ENCODE measurements around the gene RBM20. TPM values are rescaled to one million over a fixed set of nuclear protein-coding genes. Genes with fewer than 3 reads are reported as not detected.
A peak's percentile ranks its signal among the peaks of the same experiment; 100 is the strongest.
"Not testable (repeated sequence)": the region's sequence is repeated elsewhere in the genome, so short reads cannot be mapped to it uniquely, and the experiment has no call there.

RBM20 gene
- total RNA-seq, 1 donor from 2014 or later, result 1.4 TPM

GRCh38 chr10:110704906-110705476 lies 60.9 kb downstream of the RBM20 start:
- no peak for DNase-seq (ENCODE audit: low spot score)

GRCh38 chr10:110705596-110705995 lies 61.5 kb downstream of the RBM20 start:
- DNase-seq (ENCODE audit: low spot score), result not testable (repeated sequence)

GRCh38 chr10:110706690-110707098 lies 62.6 kb downstream of the RBM20 start:
- no peak for DNase-seq (ENCODE audit: low spot score)

- no peak for DNase-seq (ENCODE audit: low spot score)
Observed at GRCh38 chr10:110708776-110709443, 64.8 kb downstream of the RBM20 start.

- DNase-seq (ENCODE audit: low spot score), result no peak
Observed at GRCh38 chr10:110709444-110709828, 65.3 kb downstream of the RBM20 start.

GRCh38 chr10:110709964-110710587 lies 65.9 kb downstream of the RBM20 start:
- DNase-seq (ENCODE audit: low spot score), result no peak

GRCh38 chr10:110710621-110711020 lies 66.5 kb downstream of the RBM20 start:
- no peak for DNase-seq (ENCODE audit: low spot score)

GRCh38 chr10:110711382-110711781 lies 67.2 kb downstream of the RBM20 start:
- no peak for DNase-seq (ENCODE audit: low spot score)

- DNase-seq (ENCODE audit: low spot score), result no peak
Observed at GRCh38 chr10:110714356-110714755, 70.2 kb downstream of the RBM20 start.

GRCh38 chr10:110717781-110718589 lies 73.8 kb downstream of the RBM20 start:
- no peak for DNase-seq (ENCODE audit: low spot score)

- DNase-seq (ENCODE audit: low spot score), result no peak
Observed at GRCh38 chr10:110721406-110722038, 77.4 kb downstream of the RBM20 start.

GRCh38 chr10:110723224-110723891 lies 79.2 kb downstream of the RBM20 start:
- DNase-seq (ENCODE audit: low spot score), result no peak

- DNase-seq (ENCODE audit: low spot score), result no peak
Observed at GRCh38 chr10:110724116-110724921, 80.2 kb downstream of the RBM20 start.

GRCh38 chr10:110724937-110725336 lies 80.8 kb downstream of the RBM20 start:
- DNase-seq (ENCODE audit: low spot score), result no peak

GRCh38 chr10:110725801-110726630 lies 81.9 kb downstream of the RBM20 start:
- DNase-seq (ENCODE audit: low spot score), result no peak

GRCh38 chr10:110727785-110728184 lies 83.6 kb downstream of the RBM20 start:
- DNase-seq (ENCODE audit: low spot score), result not testable (repeated sequence)

- DNase-seq (ENCODE audit: low spot score), result no peak
Observed at GRCh38 chr10:110730345-110731050, 86.4 kb downstream of the RBM20 start.

GRCh38 chr10:110733218-110733952 lies 89.2 kb downstream of the RBM20 start:
- peak; percentile 15 for DNase-seq (ENCODE audit: low spot score)
